Hepatic stellate cell (primary cell): ENCODE data around the gene TBC1D1.

ENCODE experiments used
- DNase-seq: peaks from one replicate; pipeline ENCODE4 v3.0.0; 2011; ENCODE audit warnings: low spot score

The TBC1D1 gene

GRCh38 chr4:38125816-38126215, 234.9 kb downstream of the TBC1D1 start:
- DNase-seq = no peak

- DNase-seq = no peak
Observed at GRCh38 chr4:38128478-38129459, 237.9 kb downstream of the TBC1D1 start.

GRCh38 chr4:38129460-38130227, 238.8 kb downstream of the TBC1D1 start:
- no peak for DNase-seq

GRCh38 chr4:38130884-38131283, 240.0 kb downstream of the TBC1D1 start:
- DNase-seq = no peak

- DNase-seq = no peak
Observed at GRCh38 chr4:38131371-38132091, 240.6 kb downstream of the TBC1D1 start.

- peak; percentile 63 for DNase-seq
Observed at GRCh38 chr4:38132107-38132673, 241.3 kb downstream of the TBC1D1 start.

- DNase-seq = no peak
Observed at GRCh38 chr4:38132843-38133662, 242.2 kb downstream of the TBC1D1 start.

- no peak for DNase-seq
Observed at GRCh38 chr4:38133711-38134480, 243.0 kb downstream of the TBC1D1 start.

- DNase-seq = no peak
Observed at GRCh38 chr4:38135201-38135600, 244.3 kb downstream of the TBC1D1 start.

GRCh38 chr4:38136604-38137003, 245.7 kb downstream of the TBC1D1 start:
- no peak for DNase-seq

GRCh38 chr4:38137080-38137479, 246.2 kb downstream of the TBC1D1 start:
- no peak for DNase-seq

GRCh38 chr4:38138363-38138762, 247.5 kb downstream of the TBC1D1 start:
- DNase-seq = no peak

GRCh38 chr4:38139187-38139586, 248.3 kb downstream of the TBC1D1 start:
- DNase-seq = no peak

GRCh38 chr4:38140643-38141203, 249.8 kb downstream of the TBC1D1 start:
- no peak for DNase-seq

- peak; percentile 47 for DNase-seq
Observed at GRCh38 chr4:38141808-38142500, 251.1 kb downstream of the TBC1D1 start.

- DNase-seq = no peak
Observed at GRCh38 chr4:38144031-38144430, 253.1 kb downstream of the TBC1D1 start.

- DNase-seq = peak; percentile 21
Observed at GRCh38 chr4:38145033-38145678, 254.3 kb downstream of the TBC1D1 start.

GRCh38 chr4:38145741-38146140, 254.9 kb downstream of the TBC1D1 start:
- DNase-seq = peak; percentile 76

- DNase-seq = no peak
Observed at GRCh38 chr4:38146383-38146782, 255.5 kb downstream of the TBC1D1 start.
